Measurements from ENCODE around the gene IFI16.

The IFI16 gene

DNA sequence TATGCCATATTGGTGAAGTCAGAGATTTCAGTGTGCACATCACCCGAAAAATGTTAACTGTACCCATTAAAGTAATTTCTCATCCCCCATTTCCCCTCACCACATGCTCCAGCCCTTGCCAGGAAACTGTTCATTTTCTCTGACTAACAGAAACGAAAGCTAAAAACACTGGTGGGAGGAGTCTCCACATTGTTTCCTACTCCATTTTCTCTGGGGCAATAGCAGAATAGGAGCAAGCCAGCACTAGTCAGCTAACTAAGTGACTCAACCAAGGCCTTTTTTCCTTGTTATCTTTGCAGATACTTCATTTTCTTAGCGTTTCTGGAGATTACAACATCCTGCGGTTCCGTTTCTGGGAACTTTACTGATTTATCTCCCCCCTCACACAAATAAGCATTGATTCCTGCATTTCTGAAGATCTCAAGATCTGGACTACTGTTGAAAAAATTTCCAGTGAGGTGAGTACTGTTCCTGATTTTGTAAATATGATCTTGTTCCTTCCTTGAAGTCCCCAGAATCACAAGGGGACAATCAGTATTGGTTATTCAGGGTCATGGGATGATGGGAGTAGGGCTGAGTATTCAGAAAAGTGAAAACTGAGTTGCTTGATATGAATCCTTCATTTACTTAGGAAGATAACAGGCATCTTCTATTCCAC is at the start of gene IFI16:
Gene IFI16 (plus strand): TSS at position 204 of the 658 bp plus-strand sequence. CDS start 4,774 bp downstream, outside the sequence.
- Histone ChIP-seq H3K27ac (peak within 1 kb of the TSS; percentile 68 to 97 (median 92)), H3K4me3 (peak within 1 kb of the TSS; percentile 43 to 63 (median 50))

DNA sequence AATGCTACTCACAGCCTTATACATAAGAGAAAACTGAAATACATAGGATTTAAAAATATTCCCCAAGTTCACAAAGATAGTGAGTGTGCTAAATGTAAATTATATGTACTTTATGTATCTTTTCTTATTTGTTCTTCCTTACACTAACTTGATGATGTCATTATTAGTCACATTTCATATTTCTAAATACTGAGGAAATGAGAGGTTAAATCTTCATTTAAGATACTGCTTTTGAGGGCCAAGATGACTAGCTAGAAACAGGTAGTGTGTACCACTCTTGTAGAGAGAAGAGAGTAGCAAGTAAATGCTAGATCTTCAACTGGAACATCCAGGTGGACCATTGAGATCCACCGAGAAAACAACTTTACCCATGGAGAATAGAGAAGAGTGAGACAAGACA is 48.5 kb upstream of the IFI16 start:
- no peak overlapping the region for H3K27ac ChIP-seq
- H3K4me3 ChIP-seq, result no peak overlapping the region

DNA sequence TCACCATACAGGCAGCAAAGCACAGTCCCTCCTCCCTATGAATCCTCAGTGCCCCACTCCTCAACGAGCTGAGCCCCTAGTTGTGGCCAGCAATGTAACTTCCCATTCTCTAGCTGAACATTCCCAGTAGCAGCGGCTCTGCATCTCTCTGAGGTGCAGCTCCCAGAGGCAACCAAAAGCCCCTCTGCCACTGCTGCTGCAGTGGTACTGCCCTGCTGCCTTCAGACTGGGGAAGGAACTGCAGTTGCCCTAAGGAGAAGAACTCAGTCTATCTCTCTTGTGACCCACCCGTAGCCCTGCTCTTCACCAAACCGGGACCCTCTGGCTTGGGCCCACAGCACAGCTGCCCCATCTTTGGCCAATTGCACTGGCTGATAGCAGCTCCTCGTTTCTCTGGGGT is 46.7 kb upstream of the IFI16 start:
- Histone ChIP-seq H3K27ac (no peak overlapping the region), H3K4me3 (no peak overlapping the region)

DNA sequence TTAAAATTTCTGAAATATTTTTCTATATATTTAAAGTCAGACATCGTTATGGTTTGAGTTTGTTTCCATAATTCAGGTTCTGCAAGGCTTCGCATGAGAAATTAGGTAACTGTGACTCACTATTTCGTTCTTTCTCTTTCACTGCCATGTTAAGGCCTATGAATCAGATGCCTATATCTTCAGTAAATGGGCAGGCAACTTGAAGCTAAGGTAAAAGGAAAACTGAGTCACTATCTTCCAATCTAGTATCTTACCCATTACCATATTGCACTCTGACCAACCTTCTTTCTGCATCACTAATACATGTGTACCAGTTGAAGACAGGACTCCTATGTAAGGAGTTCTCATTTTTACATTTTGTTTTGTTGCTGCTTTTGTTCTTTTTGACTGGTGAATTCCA is 40.5 kb upstream of the IFI16 start:
- H3K27ac ChIP-seq, result no peak overlapping the region
- no peak overlapping the region for H3K4me3 ChIP-seq

DNA sequence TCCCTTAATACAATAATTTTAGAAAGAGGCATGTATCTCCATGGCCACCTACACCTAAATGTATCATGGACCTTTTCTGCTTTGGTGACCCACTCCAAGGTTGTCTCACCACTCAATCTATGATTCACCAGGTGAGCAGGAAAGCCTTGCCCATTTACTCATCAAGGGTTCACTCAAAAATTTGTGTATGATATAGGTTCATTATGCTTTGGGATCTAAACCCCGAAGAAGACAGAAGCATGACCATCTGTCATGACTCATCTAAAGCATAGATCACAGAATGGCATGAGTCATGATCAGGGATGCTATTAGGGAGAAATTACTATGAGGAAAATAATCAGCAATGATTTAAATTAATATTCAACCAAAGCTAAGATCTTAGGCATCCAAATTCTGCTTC is 39.9 kb upstream of the IFI16 start:
- Histone ChIP-seq H3K4me3 (no peak overlapping the region), H3K27ac (no peak overlapping the region)

DNA sequence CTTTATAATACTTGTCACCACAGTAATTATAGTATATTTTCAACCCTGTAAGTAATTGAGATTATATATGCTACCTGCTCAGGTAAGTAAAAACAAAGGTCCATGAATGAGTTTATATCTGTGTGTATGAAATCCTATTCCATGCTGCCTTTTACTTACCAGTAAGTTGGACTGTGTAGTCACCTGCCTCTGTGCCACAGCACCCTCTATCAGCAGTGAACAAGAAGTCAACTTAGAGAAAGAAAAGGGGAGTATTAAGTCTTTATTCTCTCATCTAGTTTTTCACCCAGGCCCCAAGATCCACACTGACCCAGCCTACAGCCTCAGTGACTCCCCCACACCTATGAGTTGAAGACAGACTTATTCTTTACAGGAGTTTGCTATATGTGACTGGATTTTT is 36.9 kb upstream of the IFI16 start:
- H3K27ac ChIP-seq, result no peak overlapping the region
- no peak overlapping the region for H3K4me3 ChIP-seq

DNA sequence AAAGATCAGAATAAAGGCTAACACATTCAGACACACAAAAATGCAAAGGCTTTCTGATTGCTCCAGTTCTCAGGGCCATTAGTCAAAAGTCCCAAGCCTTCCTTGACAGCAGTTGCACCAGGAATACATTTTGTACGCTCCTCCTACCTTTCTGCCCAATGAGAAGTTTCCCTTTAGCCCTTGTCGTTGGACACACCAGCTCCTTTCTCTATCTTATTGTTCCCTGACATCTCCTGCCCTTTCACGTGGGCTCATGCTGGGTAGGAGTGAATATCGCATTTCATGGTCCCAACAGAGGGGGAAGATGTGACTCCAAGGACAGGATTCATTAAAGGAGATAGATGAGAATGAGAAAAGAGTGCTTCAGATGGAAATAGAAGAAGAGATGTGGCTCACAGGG is 33.5 kb upstream of the IFI16 start:
- Histone ChIP-seq H3K4me3 (no peak overlapping the region), H3K27ac (no peak overlapping the region)

DNA sequence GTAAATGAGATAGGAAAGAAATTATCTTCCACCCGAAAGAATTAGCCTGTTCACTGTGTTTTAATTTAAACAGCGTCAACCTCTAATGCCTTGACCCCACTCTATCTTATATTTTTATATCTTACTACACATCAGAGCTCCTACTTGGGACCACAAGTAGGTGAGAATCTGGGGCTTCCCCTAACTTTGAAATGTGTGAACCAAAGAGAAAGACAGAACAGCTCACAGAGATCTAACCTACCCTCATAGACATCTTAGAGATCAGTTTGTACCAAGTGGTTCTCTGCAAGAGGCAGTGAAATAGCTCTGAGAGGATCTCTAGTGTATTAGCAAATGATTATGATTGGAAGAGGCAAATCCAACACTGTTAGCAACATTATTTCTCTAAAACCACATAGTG is 31.0 kb upstream of the IFI16 start:
- H3K4me3 ChIP-seq, result no peak overlapping the region
- no peak overlapping the region for H3K27ac ChIP-seq

DNA sequence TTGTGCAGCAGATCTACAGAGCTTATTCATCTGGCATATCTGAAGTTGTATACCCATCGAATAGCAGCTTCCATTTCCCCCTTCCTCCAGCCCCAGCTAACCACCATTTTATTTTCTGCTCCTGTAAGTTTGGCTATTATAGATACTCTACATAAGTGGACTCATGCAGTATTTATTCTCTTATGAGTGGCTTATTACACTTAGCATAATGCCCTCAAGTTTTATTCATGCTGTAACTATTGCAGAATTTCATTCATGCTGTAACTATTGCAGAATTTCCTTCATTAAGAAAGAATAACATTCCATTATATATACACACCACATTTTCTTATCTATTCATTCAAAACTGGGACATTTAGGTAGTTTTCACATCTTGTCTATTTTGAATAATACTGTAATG is 30.5 kb upstream of the IFI16 start:
- no peak overlapping the region for H3K4me3 ChIP-seq
- H3K27ac ChIP-seq, result no peak overlapping the region

DNA sequence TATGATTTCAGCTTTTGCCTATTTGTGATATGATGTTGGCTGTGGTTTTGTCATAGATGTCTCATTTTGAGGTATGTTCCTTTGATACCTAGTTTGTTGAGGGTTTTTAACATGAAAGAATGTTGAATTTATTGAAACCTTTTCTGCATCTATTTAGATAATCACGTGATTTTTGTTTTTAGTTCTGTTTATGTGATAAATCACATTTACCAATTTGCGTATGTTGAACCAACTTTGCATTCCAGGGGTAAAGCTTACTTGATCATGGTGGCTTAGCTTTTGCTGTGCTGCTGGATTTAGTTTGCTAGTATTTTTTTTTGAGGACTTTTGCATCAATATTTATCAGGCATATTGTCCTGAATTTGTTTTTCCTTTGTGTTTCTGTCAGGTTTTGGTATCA is 26.5 kb upstream of the IFI16 start:
- no peak overlapping the region for H3K27ac ChIP-seq
- no peak overlapping the region for H3K4me3 ChIP-seq

DNA sequence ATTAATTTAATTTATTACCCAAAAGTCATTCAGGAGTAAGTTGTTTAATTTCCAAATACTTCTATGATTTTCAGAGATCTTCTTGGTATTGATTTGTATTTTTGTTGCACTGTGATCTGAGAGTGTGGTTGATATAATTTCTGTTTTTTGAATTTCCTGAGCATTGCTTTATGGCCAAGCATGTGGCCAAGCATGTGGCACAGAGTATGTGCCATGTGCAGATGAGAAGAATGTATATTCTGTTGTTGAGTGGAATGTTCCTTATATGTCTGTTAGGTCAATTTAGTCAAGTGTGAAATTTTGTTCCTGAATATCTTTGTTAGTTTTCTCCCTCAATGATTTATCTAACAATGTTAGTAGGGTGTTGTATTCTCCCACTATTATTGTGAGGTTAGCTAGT is 25.3 kb upstream of the IFI16 start:
- no peak overlapping the region for H3K4me3 ChIP-seq
- H3K27ac ChIP-seq, result no peak overlapping the region

DNA sequence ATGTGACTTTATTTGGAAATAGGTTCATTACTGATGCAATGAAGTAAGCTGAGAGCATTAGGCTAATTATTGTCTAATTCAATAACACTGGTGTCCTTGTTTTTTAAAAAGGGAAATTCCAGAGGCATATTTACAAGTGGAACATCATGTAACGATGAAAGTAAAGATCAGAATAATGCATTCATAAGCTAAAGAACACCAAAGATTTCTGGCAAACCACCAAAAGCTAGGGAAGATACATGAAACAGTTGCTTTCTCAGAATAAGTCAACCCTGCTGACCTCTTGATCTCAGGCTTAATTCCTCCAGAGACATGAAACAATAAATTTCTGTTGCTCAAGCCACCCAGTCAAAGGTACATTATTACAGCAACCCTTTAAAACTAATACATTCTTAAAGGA is 20.3 kb upstream of the IFI16 start:
- Histone ChIP-seq H3K27ac (no peak overlapping the region), H3K4me3 (no peak overlapping the region)

DNA sequence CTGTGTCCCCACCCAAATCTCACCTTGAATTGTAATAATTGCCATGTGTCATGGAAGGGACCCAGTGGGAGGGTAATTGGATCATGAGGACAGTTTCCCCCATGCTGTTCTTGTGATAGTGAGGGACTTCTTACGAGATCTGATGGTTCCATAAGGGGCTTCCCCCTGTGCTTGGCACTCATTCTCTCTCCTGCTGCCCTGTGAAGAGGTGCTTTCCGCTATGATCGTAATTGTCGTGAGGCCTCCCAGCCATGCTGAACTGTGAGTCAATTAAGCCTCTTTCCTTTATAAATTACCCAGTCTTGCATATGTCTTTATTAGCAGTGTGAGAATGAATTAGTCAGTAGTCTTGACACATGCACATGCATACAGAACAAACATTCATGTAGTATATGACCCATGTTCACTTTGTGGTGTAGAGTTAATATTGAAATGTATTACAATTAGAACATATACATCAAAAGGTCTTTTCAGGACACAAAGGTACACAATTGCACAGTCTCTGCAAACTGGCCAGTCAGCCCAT is 16.9 kb upstream of the IFI16 start:
- Histone ChIP-seq H3K27ac (no peak overlapping the region), H3K4me3 (no peak overlapping the region)

DNA sequence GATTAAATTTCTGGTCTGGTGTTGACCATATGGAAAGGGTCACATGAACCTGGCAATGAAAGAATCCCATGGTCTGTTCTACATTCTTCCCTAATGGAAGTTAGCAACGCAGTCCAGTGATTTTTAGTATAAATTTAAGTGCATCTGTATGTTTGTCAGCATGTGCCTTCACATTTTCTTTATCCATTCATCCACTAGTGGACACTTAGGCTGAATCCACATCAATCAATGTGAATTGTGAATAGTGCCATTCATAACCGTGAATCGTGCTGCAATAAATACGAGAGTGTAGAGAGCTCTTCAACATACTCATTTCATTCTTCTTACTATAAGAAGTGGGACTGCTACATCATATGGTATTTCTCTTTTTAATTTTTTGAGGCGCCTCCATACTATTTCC is 12.7 kb upstream of the IFI16 start:
- no peak overlapping the region for H3K27ac ChIP-seq
- H3K4me3 ChIP-seq, result no peak overlapping the region

DNA sequence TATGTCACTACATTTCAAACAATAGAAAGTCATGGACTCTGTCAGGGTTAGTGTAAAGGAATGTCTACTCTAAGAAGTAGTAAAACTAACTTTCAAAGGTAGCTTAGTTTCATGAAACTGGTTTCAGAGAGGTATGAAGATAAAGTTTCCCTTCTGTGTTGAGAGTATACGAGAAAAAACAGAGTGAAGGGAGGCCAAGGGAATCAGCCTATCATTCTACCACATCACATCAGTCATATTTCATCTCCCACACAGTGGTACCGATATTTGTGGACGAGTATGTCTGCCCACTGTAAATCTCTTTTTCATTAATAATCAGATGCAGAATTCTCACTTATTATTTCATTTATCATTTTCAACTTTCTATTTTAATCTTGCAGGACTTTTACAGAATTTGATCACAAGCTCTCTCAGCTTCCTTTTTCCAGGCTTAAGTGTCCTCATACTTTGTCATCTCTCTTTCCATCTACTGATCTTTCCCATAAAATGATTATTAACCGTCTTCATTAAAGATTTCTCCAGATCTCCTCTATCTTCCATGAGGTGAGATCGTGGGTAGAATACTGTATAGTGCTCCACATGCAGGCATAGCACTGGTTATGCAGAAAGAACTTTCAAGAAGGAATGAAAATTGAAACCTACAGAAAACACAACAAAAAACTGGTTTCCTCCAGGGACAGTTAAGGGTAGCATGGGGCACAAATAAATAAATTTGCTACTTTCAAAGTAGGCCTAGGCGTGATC is 11.5 kb upstream of the IFI16 start:
- peak overlapping the region in 5 of 21 experiments; percentile 73 to 94 (median 87) for H3K27ac ChIP-seq
- H3K4me3 ChIP-seq, result peak overlapping the region in 5 of 7 experiments; percentile 22 to 44 (median 30)

DNA sequence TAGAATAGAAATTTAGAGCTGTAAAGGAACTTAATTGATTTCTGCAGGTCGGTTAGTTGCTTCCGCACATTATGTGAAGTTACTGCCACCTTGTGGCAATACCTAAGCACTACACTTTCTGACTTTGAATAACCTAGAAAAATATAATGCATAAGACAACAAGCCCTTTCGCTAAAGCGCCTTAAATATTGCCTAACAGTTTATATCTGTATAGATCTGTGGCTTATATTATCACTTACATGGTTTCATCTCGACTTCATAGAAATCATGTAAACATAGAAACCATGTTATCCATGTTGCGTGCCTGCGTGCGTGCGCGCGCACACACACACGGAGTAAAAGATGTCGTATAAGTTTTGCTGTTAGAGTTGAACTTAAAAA is 10.9 kb upstream of the IFI16 start:
- Histone ChIP-seq H3K4me3 (peak overlapping the region; percentile 22 to 44 (median 32)), H3K27ac (peak overlapping the region in 19 of 21 experiments; percentile 73 to 97 (median 86))

DNA sequence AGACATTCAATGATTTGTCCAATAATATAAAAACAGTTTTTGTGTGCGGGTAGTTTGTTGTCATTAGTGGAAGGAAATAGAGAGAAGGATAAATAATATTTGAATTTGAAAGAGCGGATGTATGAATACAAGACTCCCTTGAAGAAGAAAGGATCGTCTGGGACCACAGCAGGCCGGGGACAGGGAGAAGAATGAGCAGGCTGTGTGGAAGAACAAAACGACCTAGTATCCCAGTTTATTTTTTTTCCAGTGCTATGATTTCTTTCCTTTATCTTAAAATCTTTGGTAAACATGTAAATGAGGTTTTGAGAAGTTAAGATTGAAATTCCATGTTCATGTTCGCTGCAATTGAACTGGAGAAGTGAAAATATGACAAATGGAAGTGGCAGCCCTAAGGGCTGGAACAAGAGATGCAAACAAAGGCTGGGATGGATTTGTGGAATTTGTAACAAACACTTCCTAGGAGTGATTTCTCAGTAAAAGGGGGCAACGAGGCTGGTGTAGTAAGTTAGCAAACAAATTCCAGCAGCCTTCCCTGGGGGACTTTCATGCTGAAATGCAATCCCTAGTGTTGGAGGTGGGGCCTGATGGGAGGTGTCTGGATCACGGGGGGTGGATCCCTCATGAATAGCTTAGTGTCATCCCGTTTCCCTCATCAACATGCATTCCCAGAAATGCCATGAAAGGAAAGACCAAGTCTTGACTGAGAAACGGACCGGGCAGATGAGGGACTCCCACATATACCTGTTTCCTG is 10.2 kb upstream of the IFI16 start:
- Histone ChIP-seq H3K27ac (peak overlapping the region; percentile 69 to 97 (median 87)), H3K4me3 (peak overlapping the region; percentile 22 to 44 (median 33))

DNA sequence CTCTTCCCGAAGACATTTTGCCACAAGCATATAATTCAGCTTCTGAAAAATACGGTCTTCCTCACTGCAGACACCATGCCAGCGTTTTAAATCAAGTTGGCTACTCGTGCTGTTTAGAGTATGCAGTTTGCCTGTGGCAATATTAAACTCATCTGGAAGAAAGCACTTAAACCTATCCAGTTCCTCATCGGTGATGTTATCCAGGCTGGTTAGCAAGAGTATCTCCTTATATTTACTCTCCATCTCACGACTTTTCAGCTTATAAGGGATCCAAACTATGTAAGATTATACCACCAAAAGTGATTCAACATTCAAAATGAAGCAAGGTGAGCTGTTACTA is 9.7 kb upstream of the IFI16 start:
- Histone ChIP-seq H3K27ac (peak overlapping the region; percentile 69 to 97 (median 87)), H3K4me3 (peak overlapping the region; percentile 22 to 44 (median 33))

DNA sequence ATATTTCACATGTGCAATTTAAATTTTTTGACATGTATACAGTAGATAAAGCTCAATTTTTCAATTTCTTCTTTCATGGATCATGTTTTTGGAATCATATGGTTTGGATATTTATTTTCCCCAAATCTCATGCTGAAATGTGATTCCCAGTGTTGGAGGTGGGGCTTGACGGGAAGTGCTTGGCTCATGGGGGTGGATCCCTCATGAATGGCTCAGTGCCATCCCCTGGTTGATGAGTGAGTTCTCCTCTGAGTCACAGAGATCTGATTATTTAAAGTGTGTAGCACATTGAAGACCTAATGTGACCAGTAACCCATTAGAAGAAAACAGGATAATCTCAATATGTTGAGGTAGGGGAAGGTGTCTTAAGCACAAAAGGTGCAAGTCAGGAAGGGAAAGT is 9.1 kb upstream of the IFI16 start:
- Histone ChIP-seq H3K27ac (peak overlapping the region; percentile 69 to 97 (median 87)), H3K4me3 (peak overlapping the region; percentile 22 to 44 (median 33))

DNA sequence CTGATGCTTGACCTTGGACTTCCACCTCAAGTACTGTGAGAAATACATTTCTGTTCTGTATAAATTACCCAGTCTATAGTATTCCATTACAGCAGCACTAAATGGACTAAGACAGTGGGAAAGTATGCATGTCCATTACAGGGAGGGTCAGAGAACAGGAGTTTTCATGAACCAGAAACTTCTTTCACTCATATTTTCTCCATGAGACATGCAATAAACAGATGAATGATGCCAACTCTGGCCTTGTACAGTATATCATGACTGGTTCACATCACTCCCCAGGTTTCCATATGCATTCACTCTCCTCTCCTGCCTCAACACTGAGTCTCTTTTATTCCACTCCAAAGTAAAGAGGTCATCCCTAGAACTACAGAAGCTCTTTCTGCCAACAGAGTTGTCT is 4.5 kb upstream of the IFI16 start:
- Histone ChIP-seq H3K27ac (peak overlapping the region in 20 of 21 experiments; percentile 8 to 91 (median 80)), H3K4me3 (no peak overlapping the region)

DNA sequence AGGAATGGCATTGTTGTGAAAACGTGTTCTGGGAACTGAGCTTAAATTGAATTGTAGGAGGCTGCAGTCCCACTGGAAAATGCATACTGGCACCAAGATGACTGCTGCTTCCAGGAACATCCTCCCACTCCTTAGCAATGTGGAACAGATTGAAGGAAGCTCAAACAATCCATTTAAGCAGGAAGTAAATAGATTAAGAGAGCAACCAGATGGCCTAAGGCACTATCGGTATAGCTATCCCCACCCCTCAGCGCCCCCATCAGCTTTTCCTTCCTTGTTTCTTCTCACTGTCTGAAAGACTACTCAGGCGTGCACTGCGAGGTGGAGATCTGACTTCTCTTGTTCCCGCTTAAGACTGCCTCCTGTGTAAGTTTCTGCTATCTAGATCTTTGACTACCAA is 4.0 kb upstream of the IFI16 start:
- no peak overlapping the region for H3K4me3 ChIP-seq
- peak overlapping the region in 19 of 21 experiments; percentile 35 to 91 (median 80) for H3K27ac ChIP-seq

Data from skin epidermis (tissue), 12 donors.